ENCODE data around the gene KCNH5. TPM values are rescaled to one million over a fixed set of nuclear protein-coding genes. Genes with fewer than 3 reads are reported as not detected.

The KCNH5 gene
- total and polyA plus RNA-seq, 9 of the 15 experiments (the other 6 are each of a cell fraction or from before 2014, with no cell fraction given), result 1.1 to 2.4 (median 1.4) TPM

DNA sequence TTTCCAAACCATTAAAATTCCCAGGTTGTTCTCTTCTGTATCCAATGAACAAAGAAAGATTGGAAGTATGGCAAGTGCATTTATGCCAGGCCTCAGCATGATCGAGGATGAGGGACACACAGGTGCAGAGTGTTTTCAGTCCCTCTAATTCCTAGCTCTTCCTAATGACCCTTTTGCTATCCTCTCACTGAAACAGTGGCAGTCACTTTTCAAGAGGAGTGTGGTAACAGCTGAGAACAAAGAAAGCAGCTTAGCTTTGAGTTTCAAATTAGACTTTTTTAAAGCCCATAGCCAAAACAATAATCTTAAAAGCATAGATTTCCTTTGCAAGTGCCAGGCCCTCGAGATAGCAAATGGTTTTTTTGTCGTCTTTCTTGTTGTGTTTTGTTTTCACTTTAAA lies 110.8 kb downstream of the KCNH5 start:
- no peak overlapping the region for H3K4me3 ChIP-seq
- no peaks in the 10 kb centered on the region for H3K4me1 ChIP-seq (replicated peaks in 1 of 2; ENCODE audit: control insufficient read depth in 2 of 2, insufficient read depth in 2 of 2, low read length in 2 of 2)
- H3K9ac ChIP-seq (ENCODE audit: insufficient read depth in 1 of 2, low read depth in 2 of 2, low read length in 2 of 2), result no peak overlapping the region
- TF ChIP-seq SETDB1 (IDR thresholded peaks at IDR 0.05; ENCODE audit: low read length) (no peak), BCLAF1 (IDR thresholded peaks at IDR 0.05; ENCODE audit: borderline replicate concordance in 1 of 2, control insufficient read depth in 1 of 2, low read depth in 2 of 2, low read length in 1 of 2) (no peak), POLR2AphosphoS2 (IDR thresholded peaks at IDR 0.05; ENCODE audit: low read length) (no peak), ZNF354B (CRISPR knock-in tag; IDR thresholded peaks at IDR 0.05) (no peak), PHTF2 (CRISPR knock-in tag; IDR thresholded peaks at IDR 0.05) (no peak), SOX6 (IDR thresholded peaks at IDR 0.05) (no peak), NCOR1 (IDR thresholded peaks at IDR 0.05) (no peak), TARDBP (IDR thresholded peaks at IDR 0.05) (no peak), MYC (IDR thresholded peaks at IDR 0.05; ENCODE audit: low read depth, low read length) (no peak), MYC (CRISPR knock-in tag; IDR thresholded peaks at IDR 0.05; ENCODE audit: borderline replicate concordance, low read depth) (no peak), GTF2E2 (tag; IDR thresholded peaks at IDR 0.05) (no peak), ZKSCAN1 (IDR thresholded peaks at IDR 0.05; ENCODE audit: low read depth, low read length) (no peak)
- TF ChIP-seq, protein P1, sequence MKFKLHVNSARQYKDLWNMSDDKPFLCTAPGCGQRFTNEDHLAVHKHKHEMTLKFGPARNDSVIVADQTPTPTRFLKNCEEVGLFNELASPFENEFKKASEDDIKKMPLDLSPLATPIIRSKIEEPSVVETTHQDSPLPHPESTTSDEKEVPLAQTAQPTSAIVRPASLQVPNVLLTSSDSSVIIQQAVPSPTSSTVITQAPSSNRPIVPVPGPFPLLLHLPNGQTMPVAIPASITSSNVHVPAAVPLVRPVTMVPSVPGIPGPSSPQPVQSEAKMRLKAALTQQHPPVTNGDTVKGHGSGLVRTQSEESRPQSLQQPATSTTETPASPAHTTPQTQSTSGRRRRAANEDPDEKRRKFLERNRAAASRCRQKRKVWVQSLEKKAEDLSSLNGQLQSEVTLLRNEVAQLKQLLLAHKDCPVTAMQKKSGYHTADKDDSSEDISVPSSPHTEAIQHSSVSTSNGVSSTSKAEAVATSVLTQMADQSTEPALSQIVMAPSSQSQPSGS (CRISPR knock-in tag; IDR thresholded peaks at IDR 0.05), result no peak
- intact Hi-C loops (cut with micrococcal nuclease) (no loop called here), in situ Hi-C loops (cut with MboI) (no loop called here)
- no peaks in the 10 kb centered on the region for H3K27me3 ChIP-seq (ENCODE audit: control insufficient read depth in 2 of 2, insufficient read depth in 2 of 2, low read length in 2 of 2)
- ChIA-PET POLR2A (no interaction called here), CTCF (ENCODE audit: low intra/inter-chr PET ratio) (no interaction called here)
- WGBS (ENCODE audit: insufficient coverage, low coverage, missing lambda C conversion rate), result 0% methylated on average over 2 of the region's 3 CpGs
- DNase-seq (ENCODE audit: extremely low read depth in 1 of 4, low spot score in 3 of 4), result no peak
- no peaks in the 10 kb centered on the region for H3K9me3 ChIP-seq (replicated peaks; ENCODE audit: control insufficient read depth, insufficient read depth, low read depth, low read length)
- no peak for FAIRE-seq
- no TSS peak for BruUV-seq (replicated peaks)
- no peak for ATAC-seq
- no peak overlapping the region for H3K4me2 ChIP-seq (ENCODE audit: insufficient read depth, low read length)
- no peaks in the 10 kb centered on the region for H3K9me1 ChIP-seq (ENCODE audit: control insufficient read depth, insufficient read depth, low read length)
- H2AFZ ChIP-seq (ENCODE audit: low read depth, low read length), result no peak overlapping the region
- H3K27ac ChIP-seq (ENCODE audit: extremely low read depth, low read depth, low read length), result no peak overlapping the region
- H3K79me2 ChIP-seq (ENCODE audit: control insufficient read depth, insufficient read depth, low read length), result no peaks in the 10 kb centered on the region
- no peaks in the 10 kb centered on the region for H4K20me1 ChIP-seq (replicated peaks; ENCODE audit: control insufficient read depth, insufficient read depth, low read length)
- H3K36me3 ChIP-seq (ENCODE audit: control insufficient read depth, insufficient read depth, low read length), result no peaks in the 10 kb centered on the region
